HepG2 (cell line): ENCODE measurements around the gene TACC3. TPM values are rescaled to one million over a fixed set of nuclear protein-coding genes. Genes with fewer than 3 reads are reported as not detected.

ENCODE experiments used
- ATAC-seq: fragments of 200-7000 bp; cut with Tn5 transposase; 3 replicates; pipeline ENCODE4 v1.9.1; 2020; ENCODE audit warnings: mild to moderate bottlenecking, moderate library complexity
- BruUV-seq: library from RNA; stranded (reverse); fragments of 400-500 nt; replicated peaks from 2 replicates; lab custom pipeline; 2021; lab: Mats Ljungman, UMichigan
- CTCF ChIA-PET: fragments of 300-600 bp; formaldehyde crosslinking; extraction: SDS; loops from one replicate; lab custom pipeline; 2021; ENCODE audit warnings: low total read pairs, inconsistent platforms, low intra/inter-chr PET ratio; lab: Yijun Ruan, JAX
- POLR2A ChIA-PET: fragments of 350-600 bp; sonication (Branson Sonifier 250); formaldehyde crosslinking; loops from one replicate; lab custom pipeline; 2020; ENCODE audit warnings: antibody characterized with exemption, inconsistent platforms; lab: Yijun Ruan, JAX
- DNase-seq: peaks from one replicate; pipeline ENCODE4 v3.0.0-alpha.2; 2015; ENCODE audit warnings: low spot score
- FAIRE-seq: peaks from 3 replicates; lab custom pipeline; 2011; peaks lifted over from hg19 to GRCh38; lab: Jason Lieb, UNC
- H2AFZ ChIP-seq: one replicate; pipeline ENCODE4 v1.6.1; 2011; ENCODE audit warnings: low read length, inconsistent platforms
- H3K27ac ChIP-seq: fragments of 300-600 bp; 3 replicates; pipeline ENCODE4 v1.8.0; 2011; ENCODE audit warnings: mixed run types, mild to moderate bottlenecking, mixed read lengths, low read length, inconsistent platforms; ENCODE audit not compliant: insufficient read depth; ENCODE audit errors: extremely low read length
- H3K27me3 ChIP-seq, 2 experiments: fragments of 200-600 bp in 1 of 2; 2 replicates in 1 of 2; 3 replicates in 1 of 2; pipeline versions ENCODE4 v1.6.0 to v1.8.0; 2011; ENCODE audit warnings: low read length in 2 of 2, mild to moderate bottlenecking in 2 of 2, moderate library complexity in 2 of 2, inconsistent platforms in 1 of 2; ENCODE audit not compliant: insufficient read depth in 2 of 2, control insufficient read depth in 1 of 2
- H3K36me3 ChIP-seq, 2 experiments: fragments of 200-600 bp in 1 of 2; replicated peaks in 1 of 2; 2 replicates in 1 of 2; 3 replicates in 1 of 2; pipeline versions ENCODE4 v1.5.1 to v1.8.0; 2011; ENCODE audit warnings: low read length in 2 of 2, inconsistent platforms in 1 of 2; ENCODE audit not compliant: insufficient read depth in 2 of 2, control insufficient read depth in 1 of 2
- H3K4me1 ChIP-seq: 2 replicates; pipeline ENCODE4 v1.5.1; 2012; ENCODE audit warnings: low read length, inconsistent platforms; ENCODE audit not compliant: insufficient read depth
- H3K4me2 ChIP-seq: 2 replicates; pipeline ENCODE4 v1.6.0; 2011; ENCODE audit warnings: low read depth, low read length, inconsistent platforms
- H3K4me3 ChIP-seq, 3 experiments: fragments of 200-600 bp in 1 of 3; sonication (generic), shearing (Covaris generic) in 1 of 3; replicated peaks in 1 of 3; 2 replicates each; pipeline ENCODE4 v1.5.1; 2011 to 2016; ENCODE audit warnings: low read length in 3 of 3, inconsistent platforms in 2 of 3, low read depth in 2 of 3, mild to moderate bottlenecking in 2 of 3, control low read depth in 1 of 3, mixed read lengths in 1 of 3; ENCODE audit not compliant: insufficient read depth in 1 of 3
- H3K79me2 ChIP-seq: one replicate; pipeline ENCODE4 v1.6.1; 2011; ENCODE audit warnings: low read length, inconsistent platforms; ENCODE audit not compliant: insufficient read depth
- H3K9ac ChIP-seq: 2 replicates; pipeline ENCODE4 v1.6.0; 2011; ENCODE audit warnings: mild to moderate bottlenecking, low read depth, low read length, inconsistent platforms; ENCODE audit not compliant: insufficient read depth
- H3K9me3 ChIP-seq: 2 replicates; pipeline ENCODE4 v1.5.1; 2012; ENCODE audit warnings: mild to moderate bottlenecking, low read length
- H4K20me1 ChIP-seq: 2 replicates; pipeline ENCODE4 v1.6.0; 2011; ENCODE audit warnings: inconsistent platforms, mild to moderate bottlenecking, low read length, moderate library complexity; ENCODE audit not compliant: insufficient read depth
- ARNT2 ChIP-seq: sonication (generic); formaldehyde crosslinking; IDR thresholded peaks from 2 replicates; pipeline ENCODE4 v1.8.0; 2022; ENCODE audit warnings: mild to moderate bottlenecking, low read depth, missing genetic modification reagents, moderate library complexity
- CCDC6 ChIP-seq: sonication (generic); formaldehyde crosslinking; IDR thresholded peaks from 2 replicates; pipeline ENCODE4 v1.8.1; 2022; ENCODE audit warnings: mild to moderate bottlenecking, missing genetic modification reagents, moderate library complexity
- CEBPG ChIP-seq: IDR thresholded peaks from 2 replicates; pipeline ENCODE4 v1.6.1; 2016
- CREM ChIP-seq, 2 experiments: sonication (generic) in 1 of 2; formaldehyde crosslinking in 1 of 2; IDR thresholded peaks; 2 replicates each; pipeline versions ENCODE4 v1.4.0 to v1.6.1; 2016 to 2020; ENCODE audit warnings: antibody characterized with exemption in 1 of 2, mild to moderate bottlenecking in 1 of 2, missing genetic modification reagents in 1 of 2
- ERF ChIP-seq: IDR thresholded peaks from 2 replicates; pipeline ENCODE4 v1.6.1; 2018; ENCODE audit warnings: missing biosample characterization, missing genetic modification reagents
- FOXM1 ChIP-seq: sonication (generic); formaldehyde crosslinking; IDR thresholded peaks from 2 replicates; pipeline ENCODE4 v1.5.0; 2020; ENCODE audit warnings: missing genetic modification reagents
- KMT2A ChIP-seq: sonication (generic); formaldehyde crosslinking; IDR thresholded peaks from 2 replicates; pipeline ENCODE4 v1.4.0; 2020; ENCODE audit warnings: missing genetic modification reagents
- LBX2 ChIP-seq: sonication (generic); formaldehyde crosslinking; IDR thresholded peaks from 2 replicates; pipeline ENCODE4 v1.5.0; 2020; ENCODE audit warnings: missing genetic modification reagents, mild to moderate bottlenecking, borderline replicate concordance
- STAG1 ChIP-seq: sonication (generic); formaldehyde crosslinking; IDR thresholded peaks from 2 replicates; pipeline ENCODE4 v1.4.0; 2020; ENCODE audit warnings: missing genetic modification reagents
- THAP9 ChIP-seq: sonication (generic); formaldehyde crosslinking; IDR thresholded peaks from 2 replicates; pipeline ENCODE4; 2020; ENCODE audit warnings: missing genetic modification reagents, mild to moderate bottlenecking, borderline replicate concordance
- THRA ChIP-seq: sonication (generic); formaldehyde crosslinking; IDR thresholded peaks from 2 replicates; pipeline ENCODE4 v1.4.0; 2020; ENCODE audit warnings: missing genetic modification reagents, borderline replicate concordance
- ZNF567 ChIP-seq: sonication (generic); formaldehyde crosslinking; IDR thresholded peaks from 2 replicates; pipeline ENCODE4 v1.8.1; 2023; ENCODE audit warnings: mild to moderate bottlenecking, missing genetic modification reagents, borderline replicate concordance
- ZNF619 ChIP-seq: sonication (generic); formaldehyde crosslinking; IDR thresholded peaks from 2 replicates; pipeline ENCODE4 v1.4.0; 2020; ENCODE audit warnings: mild to moderate bottlenecking, missing genetic modification reagents
- ZNF839 ChIP-seq: sonication (generic); formaldehyde crosslinking; IDR thresholded peaks from 2 replicates; pipeline ENCODE4 v1.4.0; 2020; ENCODE audit warnings: missing genetic modification reagents, mild to moderate bottlenecking, borderline replicate concordance
- ZSCAN25 ChIP-seq: sonication (generic); formaldehyde crosslinking; IDR thresholded peaks from 2 replicates; pipeline ENCODE4 v1.8.0; 2022; ENCODE audit warnings: mild to moderate bottlenecking, missing genetic modification reagents
- WGBS: methylation state at CpG from one replicate; pipeline ENCODE4 v1.1.6; 2017; ENCODE audit warnings: low lambda C conversion rate; 5-methylcytosine and 5-hydroxymethylcytosine counted together
- in situ Hi-C: cut with HindIII; loops from 2 replicates; pipeline ENCODE4 v1.10.0; 2017; ENCODE audit warnings: low pct_unique_long_range_greater_than_20kb; ENCODE audit not compliant: extremely low pct_ligation_motif_present
- intact Hi-C: fragments of 100-400 bp; cut with micrococcal nuclease; formaldehyde crosslinking; loops from one replicate; pipeline ENCODE4 v1.10.0; 2022; ENCODE audit not compliant: unreplicated experiment
- polyA plus RNA-seq, 8 experiments: library from polyadenylated mRNA; depleted of rRNA in 3 of 8; stranded (reverse) in 7 of 8; unstranded in 1 of 8; fragments of >200 nt; fragmentation: Illumina TruSeq in 4 of 8; extraction: Trizol in 4 of 8; gene quantifications; 2 replicates each; pipeline versions ENCODE4 v1.2.1 to v1.2.3, GENCODE V29; 2011 to 2016; ENCODE audit warnings: low read depth in 4 of 8, missing spikeins in 1 of 8, mixed read lengths in 1 of 8; ENCODE audit not compliant: insufficient read depth in 1 of 8
- total RNA-seq, 5 experiments: library from RNA; depleted of rRNA; stranded (reverse); fragments of >200 nt; fragmentation: Illumina TruSeq; extraction: Trizol; gene quantifications; 2 replicates each; pipeline ENCODE4 v1.2.3, GENCODE V29; 2016; ENCODE audit warnings: low read depth in 1 of 5

The TACC3 gene
- total and polyA plus RNA-seq, 2 of the 13 experiments (the other 11 are each of a cell fraction or from before 2014, with no cell fraction given): 20.3 to 21.2 TPM

GRCh38 chr4:1726146-1726934 lies 5.0 kb downstream of the TACC3 start (continued):
- TF ChIP-seq LBX2 (CRISPR knock-in tag) (no peak), CREM (IDR thresholded peaks at IDR 0.05) (no peak), CREM (CRISPR knock-in tag; IDR thresholded peaks at IDR 0.05) (no peak), CEBPG (no peak), CCDC6 (CRISPR knock-in tag) (no peak), ZNF839 (0 out of 2 replicates have a peak, but pooled peaks have one; percentile 57)

GRCh38 chr4:1727117-1728031 lies 6.1 kb downstream of the TACC3 start:
- Histone ChIP-seq H3K9me3 (no peaks in the 10 kb centered on the region), H3K79me2 (peaks cover 20% of the 10 kb centered on the region), H3K4me2 (no peak overlapping the region), H3K27ac (no peak overlapping the region), H3K4me1 (peaks cover 28% of the 10 kb centered on the region), H2AFZ (no peak overlapping the region), H3K4me3 (no peak overlapping the region), H3K36me3 (peaks cover 23 to 67% of the 10 kb centered on the region in 2 experiments; a peak in 4 of 5 replicates), H3K9ac (no peak overlapping the region), H4K20me1 (peaks cover 3% of the 10 kb centered on the region; the same call in 1 of the 2 replicates), H3K27me3 (no peaks in the 10 kb centered on the region)
- ChIA-PET CTCF (interaction anchor here (1.5 to 2.0 kb wide), 2 partner anchors 32 to 34 kb away, joined by 6 to 40 read pairs; no protein-coding TSS in a partner anchor), POLR2A (interaction anchor here (1.0 kb wide), 1 partner anchor 15 kb away, joined by 4 read pairs; the partner anchor contains the start of gene SLBP)
- BruUV-seq: no TSS peak
- DNase-seq (no peak), FAIRE-seq (no peak), ATAC-seq (no peak)
- intact Hi-C loops (no loop called here), in situ Hi-C loops (loop anchor here (5.0 kb wide), 1 partner anchor 35 kb away; no protein-coding TSS in a partner anchor)
- 96% methylated on average over 16 of the region's 18 CpGs for WGBS
- TF ChIP-seq THRA: no peak
- no peak for TF ChIP-seq ZSCAN25 (CRISPR knock-in tag)
- no peak for TF ChIP-seq KMT2A (CRISPR knock-in tag)
- TF ChIP-seq THAP9: no peak
- TF ChIP-seq FOXM1: no peak
- no peak for TF ChIP-seq ERF (CRISPR knock-in tag)
- TF ChIP-seq ZNF567 (CRISPR knock-in tag): no peak
- no peak for TF ChIP-seq STAG1 (CRISPR knock-in tag)
- no peak for TF ChIP-seq ZNF619 (CRISPR knock-in tag)
- no peak for TF ChIP-seq ARNT2
